NT2/D1 (cell line): ENCODE data around the gene CTAG1A.

ENCODE experiments used
- YY1 ChIP-seq: IDR thresholded peaks from 2 replicates; pipeline ENCODE4 v1.6.1; 2011; ENCODE audit not compliant: insufficient read length, insufficient read depth
- ZNF274 ChIP-seq: IDR thresholded peaks from 2 replicates; pipeline ENCODE4 v1.6.1; 2011; ENCODE audit warnings: mild to moderate bottlenecking, low read depth, low read length

DNA sequence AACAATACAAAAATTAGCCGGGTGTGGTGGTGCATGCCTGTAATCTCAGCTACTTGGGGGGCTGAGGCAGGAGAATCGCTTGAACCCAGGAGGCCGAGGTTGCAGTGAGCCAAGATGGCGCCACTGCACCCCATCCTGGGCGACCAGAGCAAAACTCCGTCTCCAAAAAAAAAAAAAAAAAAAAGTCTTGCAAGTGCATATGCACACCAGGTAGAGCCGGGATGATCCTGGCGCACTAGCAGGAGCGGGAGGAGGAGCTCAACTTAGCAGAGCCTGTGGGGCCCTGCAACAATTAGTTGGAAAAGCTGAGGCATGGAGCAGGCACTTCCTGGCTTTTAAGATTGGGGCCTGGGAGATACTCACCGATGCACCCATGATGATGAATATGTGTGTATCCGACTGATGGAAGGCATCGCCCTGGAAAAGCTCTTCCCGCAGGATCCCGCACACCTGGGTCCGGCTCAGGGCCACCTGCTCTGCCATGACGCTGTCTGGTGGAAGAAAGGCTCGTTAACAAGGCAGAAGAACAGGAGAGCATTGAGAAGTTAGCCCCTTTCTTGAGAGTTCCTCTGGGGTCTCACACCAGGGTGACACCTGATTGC, 39.2 kb upstream of the CTAG1A start:
- TF ChIP-seq YY1 (no peak), ZNF274 (no peak)
